Middle frontal gyrus (tissue), 1 donor: ENCODE results near the gene TMEM272.
A peak's percentile ranks its signal among the peaks of the same experiment; 100 is the strongest.

Experiments
- DNase-seq: peaks from one replicate; pipeline ENCODE4 v3.0.0-alpha.2; 2015; ENCODE audit warnings: low spot score; ENCODE audit errors: extremely low spot score

Gene TMEM272, protein sequence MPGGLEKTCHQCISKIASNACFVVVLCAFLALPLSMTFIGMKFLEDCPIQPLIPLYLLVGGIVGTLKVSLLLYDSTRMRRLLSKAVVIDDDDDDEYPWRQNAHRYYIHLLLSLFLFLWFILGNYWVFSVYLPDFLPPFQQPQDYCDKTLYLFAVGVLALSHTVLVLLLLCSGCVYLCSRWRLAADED

DNA sequence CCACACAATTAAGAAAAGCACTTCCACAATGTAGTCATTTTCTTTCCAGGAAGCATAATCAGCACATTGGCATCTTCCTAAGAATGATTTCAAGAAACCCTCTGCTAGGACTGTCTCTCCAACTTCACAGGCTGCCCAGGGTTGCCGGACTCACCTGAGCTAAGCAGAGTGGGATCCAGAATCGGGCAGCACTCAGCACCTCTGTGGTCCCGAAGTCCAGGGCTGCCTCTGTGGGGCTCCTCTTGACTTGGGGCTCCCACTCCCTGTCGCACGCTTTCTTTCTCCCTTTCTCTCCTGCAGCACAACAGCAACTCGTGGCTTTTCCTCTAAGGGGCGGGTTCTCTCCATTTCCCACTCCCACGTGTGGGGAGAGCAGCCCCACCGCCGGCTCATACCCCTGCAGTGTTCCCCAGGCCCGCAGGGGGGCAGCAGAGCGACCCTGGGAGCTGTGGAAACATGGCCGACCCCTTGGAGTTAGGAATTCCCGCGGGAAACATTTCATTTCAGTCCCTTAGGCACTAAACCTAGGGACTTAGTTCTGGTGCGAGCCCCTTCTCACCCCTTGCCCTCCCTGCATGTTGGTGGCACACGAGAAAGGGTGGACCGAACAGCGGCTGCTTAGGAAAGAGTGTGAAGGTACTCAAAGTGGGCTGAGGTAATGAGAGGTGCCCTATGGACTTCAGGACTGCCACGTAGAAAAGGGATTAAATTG is at the start of gene TMEM272:
TMEM272 (minus strand) TSS at position 316 of the 712 bp plus-strand sequence. CDS start 6,647 bp downstream, outside the sequence.
- peak; percentile 48 for DNase-seq

DNA sequence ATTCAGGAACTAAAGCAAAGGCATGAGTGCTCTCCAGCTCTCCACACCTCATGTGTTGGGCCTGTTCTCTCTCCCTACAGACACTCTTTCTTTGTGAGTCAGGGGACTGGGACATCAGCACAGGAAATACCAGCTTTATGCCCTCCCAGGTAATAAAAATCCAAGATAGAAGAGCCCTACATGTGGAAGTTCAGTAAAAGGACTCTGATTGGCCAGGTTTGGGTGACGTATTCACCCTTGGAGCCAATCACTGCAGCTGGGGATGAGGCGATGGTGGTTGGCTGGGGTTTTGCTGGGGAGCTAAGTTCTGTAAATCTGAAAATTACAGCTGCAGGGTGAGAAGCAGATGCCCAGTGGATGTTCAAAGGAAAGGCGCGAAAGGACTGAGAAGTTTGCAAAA is 49.3 kb upstream of the TMEM272 start:
- no peak for DNase-seq

DNA sequence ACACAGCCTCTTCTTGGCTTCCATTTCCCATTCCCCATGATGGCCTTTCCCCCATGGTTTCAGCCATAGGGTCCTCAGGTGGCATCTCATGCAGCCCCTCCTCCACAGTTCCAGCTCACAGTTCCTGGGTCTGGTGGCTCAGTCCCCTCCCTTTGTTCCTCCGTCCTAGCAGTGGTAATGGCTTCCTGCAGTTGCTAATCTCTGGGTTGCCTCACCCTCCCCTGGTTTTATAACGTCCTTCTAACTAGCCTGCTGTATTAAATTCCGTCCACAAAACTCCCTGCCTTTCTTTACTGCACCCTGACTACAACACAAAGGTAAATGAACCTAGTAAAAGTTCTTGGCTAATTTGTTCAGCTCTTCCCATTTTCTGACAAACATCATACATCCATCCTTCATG is 47.7 kb upstream of the TMEM272 start:
- DNase-seq = no peak

DNA sequence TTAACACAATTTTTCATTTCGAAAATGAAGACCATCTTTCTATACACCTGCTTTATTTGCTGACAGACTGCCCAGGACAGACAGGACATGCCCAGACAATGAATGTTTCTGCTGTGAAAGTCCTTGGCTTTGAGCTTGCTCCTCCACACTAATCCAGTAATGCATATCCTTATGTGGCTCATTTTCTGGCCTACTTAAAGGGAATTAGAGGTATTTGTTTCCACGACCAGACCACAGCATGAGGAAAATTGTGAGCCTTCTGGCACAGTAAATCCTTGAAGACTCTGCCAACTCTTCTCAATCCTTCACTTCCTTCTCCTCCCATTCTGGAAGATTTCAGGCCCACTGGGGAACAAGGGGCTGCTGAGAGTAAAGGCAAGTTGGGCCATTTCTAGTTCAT is 42.5 kb upstream of the TMEM272 start:
- DNase-seq = no peak

DNA sequence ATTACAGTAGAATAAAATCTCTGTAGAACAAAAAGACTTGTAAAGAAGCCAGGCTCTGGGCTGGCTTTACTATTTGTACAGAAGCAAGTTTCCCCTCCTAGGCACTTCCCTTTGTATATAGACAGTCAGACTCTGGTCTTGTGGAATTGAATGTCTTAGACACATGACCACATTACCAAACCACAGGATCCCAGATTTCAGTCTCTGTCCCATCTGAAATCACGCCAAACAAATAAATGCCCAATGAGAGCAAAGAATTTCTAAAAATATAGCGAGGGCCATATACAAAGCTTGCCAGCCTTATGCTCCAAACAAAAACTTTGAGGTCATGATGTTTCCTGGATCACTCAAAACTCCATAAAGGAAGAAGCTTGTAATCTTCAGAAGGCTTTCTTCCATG is 40.7 kb upstream of the TMEM272 start:
- DNase-seq = no peak

DNA sequence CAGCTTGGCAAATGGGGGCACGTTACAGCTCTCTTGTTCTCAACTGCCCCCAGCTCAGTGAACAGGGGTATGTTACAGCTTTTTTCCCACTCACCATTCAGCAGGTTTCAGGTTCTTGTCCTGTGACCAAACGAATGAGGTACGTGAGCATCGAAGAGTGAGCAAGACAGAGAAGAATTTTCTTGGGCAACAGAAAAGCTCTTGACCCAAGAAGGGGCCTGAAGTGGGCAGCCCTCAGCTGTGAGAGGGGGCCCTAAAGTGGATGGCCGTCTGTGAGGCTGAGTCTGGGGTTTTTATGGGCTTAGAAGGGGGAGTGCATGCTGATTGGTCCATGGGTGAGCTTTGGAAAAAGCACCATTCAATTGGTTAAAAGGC is 38.2 kb upstream of the TMEM272 start:
- DNase-seq = no peak

DNA sequence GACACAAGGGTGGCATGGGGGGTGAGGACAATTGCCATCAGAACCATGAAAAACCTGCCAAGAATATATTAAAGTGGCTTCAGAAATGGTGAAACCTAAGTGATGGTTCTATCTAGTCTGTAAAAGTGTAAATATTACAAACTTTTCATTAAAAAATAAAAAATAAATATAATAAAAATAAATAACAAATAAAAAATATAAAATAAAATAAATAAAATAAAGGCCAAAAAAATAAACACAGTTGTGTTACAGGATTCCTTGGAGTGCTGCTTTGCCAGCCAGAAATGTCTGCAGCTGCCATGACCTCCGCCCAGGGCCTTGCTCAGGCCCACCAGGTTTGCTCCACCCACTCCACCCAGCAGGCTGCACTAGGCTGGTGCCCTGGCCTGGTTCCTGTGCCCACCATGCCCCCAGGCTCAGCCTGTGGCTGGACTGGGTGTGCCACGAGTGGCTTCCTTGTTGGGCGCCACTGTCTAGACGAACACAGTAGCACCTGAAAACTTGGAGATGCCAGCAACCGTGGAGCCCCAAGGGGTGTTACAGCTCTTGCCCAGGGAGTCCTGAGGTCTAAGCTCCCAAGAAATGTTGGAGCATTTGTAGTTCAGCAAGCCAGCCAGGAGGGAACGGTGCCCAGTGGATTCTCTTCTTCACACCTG is 37.7 kb upstream of the TMEM272 start:
- DNase-seq = no peak

DNA sequence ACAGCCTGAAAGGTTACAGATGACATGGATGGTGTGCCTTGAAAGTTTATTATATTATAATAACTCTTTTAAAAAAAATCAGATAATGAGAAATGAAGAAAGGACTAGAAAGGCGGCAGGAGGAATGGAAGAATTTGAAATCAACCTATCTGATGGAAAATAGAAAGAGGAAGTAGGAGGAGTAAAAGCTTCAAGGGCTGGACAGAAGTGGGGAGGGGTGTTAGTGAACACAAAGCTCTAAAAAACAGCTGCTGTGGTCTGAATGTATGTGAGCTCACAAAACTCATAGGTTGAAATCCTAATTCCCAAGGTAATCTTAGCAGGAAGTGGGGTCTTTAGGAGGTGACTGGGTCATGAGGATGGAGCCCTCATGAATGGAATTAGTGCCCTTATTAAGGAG is 36.3 kb upstream of the TMEM272 start:
- no peak for DNase-seq

DNA sequence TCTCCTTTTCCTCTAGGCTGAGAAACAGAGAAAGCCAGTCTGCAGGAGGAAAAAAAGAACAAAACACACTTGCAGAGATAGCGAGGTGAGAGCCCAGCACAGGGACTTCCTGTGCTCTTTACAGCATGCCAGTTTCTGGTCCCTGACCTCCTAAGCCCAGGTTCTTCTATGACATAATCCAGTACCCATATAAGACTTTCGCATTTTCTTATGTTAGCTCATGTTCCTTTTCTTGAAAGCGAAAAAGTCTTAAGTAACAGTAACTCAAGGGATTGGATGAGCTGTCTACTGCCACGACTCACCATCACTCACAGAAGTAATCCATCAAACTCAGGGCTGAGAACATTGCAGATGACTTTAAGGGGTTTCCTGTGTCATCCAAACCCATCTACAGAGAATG is 34.2 kb upstream of the TMEM272 start:
- no peak for DNase-seq

DNA sequence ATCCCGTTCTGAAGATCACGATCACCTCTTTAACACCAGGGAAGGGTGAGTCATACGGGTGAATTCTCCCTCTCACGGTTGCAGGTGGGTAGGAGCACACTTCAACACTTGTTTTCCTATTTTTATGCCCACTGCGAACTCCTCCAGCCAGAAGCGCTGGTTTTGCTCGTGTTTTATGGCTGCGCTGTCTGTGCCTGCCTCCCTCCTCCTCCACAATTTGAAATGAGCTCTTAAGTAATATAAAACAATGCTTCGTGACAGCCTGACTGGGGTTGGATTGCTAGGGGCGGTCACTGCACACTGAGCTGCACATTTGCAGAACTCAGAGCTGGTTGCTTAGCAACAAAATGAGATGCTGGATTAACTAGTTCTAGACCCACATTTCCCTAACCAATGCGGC is 29.7 kb upstream of the TMEM272 start:
- peak; percentile 11 for DNase-seq

DNA sequence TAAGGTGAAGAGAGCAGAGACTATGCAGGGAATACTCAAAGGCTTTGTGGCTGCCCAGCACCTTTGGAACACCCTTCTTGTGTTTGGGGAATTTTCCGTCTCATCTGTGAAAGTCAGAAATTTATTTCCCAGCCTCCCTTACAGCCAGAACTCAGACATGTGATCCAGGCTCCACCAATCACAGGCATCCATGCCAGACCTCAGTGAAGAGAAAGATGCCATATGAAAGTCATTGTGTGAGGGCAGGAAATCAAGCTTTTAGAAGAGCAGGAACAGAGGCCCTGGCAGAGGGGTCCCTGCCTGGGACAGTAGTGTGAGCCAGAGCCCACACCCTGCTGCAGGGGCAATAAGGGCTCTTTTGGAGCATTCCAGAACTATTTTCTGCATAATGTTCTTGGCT is 28.9 kb upstream of the TMEM272 start:
- DNase-seq = no peak

DNA sequence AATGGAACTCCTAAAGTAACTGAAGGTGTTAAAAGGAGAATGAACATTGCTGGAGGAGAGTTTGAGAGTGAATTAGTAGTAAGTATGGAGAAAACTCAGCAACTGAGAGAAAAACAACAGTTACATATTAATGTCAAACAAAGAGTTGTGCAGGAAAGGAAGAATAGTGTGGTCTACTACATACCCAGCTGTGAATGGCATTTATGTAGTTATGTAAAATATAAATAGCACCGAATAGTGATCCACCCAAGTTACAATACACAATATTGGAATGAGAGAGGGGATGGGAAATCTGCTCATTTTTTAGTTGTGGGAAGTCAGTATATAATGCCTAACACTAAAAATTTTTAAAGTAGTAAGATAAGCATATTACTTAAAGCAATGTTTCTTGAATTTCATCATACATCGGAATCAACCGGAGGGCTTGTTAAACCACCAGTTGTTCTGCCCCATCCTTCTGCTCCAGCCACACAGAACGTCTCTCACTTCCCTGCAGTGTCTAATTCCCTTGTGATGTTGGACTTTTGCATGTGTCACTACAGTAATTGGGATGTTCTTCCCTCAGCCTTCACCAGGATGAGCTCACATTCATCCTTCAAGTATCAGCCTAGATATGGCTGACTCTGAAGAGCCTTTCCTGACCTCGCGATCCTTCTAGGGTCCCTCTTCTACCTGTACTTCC is 28.3 kb upstream of the TMEM272 start:
- DNase-seq = no peak

DNA sequence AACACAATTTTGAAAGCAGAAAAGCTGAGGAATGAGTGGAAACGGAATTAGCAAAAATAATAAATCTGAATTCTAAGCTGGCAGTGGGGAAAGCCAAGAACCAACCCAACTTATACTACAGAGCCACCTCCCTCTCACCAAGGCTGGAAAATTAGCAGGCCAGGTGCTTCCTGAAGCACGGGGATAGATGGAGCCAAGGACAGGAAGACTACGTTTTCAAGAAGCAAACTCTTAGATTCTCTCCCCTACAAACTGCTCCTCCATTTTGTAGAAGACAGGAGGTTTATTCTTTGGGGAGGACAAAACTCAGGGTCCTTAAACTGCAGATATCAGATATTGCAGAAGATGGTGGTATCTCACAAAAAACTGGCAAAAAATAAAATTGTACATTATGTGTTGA is 25.6 kb upstream of the TMEM272 start:
- DNase-seq = no peak

DNA sequence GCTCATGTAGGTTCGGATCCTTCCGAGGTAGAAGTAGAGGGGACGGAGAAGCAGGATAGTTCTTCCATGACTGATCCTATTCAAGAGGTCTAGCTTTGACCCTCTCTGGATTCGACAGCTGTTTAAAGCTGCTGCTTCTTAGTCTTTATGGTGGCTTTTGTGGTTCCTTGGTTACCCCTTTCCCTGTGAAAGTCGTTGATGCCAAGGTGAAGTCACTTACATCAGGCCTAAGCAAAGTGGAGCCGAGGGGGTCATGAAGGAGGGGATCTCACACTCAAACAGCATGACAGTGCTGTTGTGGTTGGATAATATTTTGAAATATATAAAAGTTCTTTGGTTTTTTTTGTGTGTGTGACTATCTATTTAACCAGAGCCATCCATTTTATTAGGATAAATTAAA is 24.9 kb upstream of the TMEM272 start:
- no peak for DNase-seq

DNA sequence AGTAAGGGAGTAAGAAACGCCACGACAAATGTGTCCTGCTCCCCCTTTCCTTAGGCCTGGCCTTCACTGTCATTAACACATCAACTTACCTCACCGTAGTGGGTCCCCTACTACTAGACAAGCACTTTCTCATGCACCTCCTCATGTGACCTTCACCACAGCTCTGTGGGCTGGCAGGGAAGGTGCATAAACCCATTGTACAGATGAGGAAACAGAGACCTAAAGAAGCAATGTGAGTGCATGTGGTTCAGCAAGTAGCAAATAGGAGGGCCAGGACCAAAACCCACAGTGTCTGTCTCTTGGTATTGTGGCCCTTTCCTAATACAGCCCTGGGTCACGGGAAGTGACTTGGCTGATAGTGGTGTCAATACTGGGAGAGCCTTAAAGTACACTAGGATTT is 22.1 kb upstream of the TMEM272 start:
- DNase-seq = no peak

DNA sequence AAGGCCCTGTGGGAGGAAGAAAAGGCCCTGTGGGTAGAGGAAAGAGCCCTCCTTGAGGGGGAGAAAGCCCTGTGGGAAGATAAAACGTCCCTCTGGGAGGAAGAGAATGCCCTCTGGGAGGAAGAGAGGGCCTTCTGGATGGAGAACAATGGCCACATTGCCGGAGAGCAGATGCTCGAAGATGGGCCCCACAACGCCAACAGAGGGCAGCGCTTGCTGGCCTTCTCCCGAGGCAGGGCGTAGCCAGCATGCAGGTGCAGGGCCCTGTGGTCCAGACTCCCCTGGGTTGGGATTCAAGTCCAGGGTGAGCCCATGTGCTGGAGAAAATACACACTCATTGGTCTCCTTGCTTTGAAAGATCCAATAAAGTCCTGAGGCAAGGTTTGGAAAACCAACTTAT is 20.9 kb upstream of the TMEM272 start:
- no peak for DNase-seq

DNA sequence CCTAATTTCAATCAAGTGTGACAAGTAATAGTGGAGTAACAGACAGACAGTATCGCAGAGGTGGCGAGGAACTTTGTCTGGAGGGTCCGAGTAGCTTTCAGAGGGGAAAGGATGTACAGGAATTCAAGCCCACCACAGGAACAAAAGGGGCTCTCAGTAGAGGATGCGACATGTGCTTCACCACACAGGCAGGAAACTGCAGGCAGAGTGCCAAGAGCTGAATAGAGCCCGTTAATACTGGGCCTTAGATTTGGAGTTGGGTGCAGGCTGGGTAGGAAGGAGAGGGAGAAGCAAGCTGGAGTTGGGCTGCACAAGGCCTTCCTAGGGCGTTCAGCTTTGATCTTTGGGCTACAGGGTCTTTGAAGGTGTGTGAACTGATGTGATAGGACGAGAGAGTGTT is 18.0 kb upstream of the TMEM272 start:
- no peak for DNase-seq

DNA sequence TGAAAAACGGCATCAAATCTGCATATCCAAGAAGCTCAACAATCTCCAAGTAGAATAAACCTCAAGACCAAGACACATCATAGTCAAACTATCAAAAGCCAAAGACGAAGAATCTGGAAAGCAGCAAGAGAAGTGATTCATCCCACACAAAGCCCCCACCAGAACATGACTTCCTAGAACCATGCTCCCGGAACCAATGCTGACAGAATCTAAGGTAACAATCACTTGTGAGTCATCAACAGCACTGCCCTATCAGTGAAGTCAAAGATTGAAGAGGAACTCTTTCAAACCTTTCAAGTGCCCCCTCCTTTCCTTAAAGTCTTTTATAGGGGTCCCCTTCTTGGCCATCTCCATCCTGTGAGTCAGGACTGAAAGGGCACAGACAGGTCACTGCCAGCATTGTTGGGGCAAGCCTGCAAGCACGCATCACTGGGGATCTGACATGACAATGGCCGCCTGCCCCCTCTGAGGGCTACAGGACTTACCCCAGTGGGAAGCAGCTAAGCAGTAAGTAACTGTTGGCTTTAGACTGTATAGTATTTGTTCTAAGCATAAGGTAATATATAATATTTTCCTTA is 16.8 kb upstream of the TMEM272 start, which contains the start of gene CCDC70:
CCDC70 (plus strand) TSS at position 247 of the 578 bp plus-strand sequence. CDS start 3,443 bp downstream, outside the sequence.
- no peak for DNase-seq

DNA sequence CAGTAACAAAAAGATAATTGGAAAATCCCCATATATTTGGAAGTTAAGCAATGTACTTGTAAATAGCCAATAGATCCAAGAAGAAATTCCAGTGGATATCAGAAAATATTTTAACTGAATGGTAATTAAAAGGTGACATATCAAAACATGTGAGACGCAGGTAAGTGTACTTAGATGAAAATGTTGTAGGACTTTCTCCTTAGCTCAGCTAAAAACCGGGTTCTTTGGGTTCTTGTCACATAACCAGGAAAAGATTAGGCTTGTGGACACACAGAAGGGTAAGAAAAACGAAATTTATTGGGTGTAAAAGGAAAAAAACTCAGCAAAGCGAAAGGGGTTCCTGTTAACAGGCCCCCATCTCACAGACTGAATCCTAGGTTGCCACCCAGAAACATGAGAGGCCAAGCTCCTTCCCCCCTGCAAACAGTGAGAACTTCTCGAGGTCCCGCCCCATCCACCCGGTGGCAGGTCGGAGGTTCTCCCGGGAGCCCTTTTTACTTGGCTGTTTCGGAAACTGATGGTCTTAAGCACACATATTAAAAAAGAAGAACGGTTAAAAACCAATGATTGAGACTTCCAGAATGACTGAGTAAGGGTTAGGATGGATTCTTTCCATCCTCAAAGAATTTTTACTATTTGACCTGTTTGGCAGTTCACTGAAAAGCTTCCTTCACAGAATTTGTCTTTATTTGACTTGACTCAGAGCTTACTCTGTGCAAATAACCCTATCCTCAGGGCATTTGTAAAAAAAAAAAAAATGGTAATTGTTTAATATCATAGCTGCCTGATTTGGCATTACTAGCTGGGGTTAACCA is 13.7 kb upstream of the TMEM272 start:
- no peak for DNase-seq

DNA sequence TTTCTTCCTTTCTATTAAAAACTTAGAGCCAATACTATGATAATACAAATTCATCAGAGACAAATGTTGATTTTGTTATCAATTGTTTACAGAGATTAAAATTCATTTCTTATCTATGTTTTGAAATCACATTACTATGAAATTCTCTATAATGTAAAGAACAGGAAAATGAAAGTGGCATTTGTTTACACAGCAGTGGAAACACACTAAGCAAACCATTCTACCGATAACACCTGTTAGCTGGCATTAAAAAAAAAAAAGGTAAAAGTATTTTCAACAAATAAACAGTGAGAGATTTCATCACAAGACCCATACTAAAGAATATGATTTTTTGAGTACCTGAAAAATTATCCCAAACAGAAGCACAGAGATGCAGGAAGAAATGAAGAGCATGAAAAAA is 12.0 kb upstream of the TMEM272 start:
- no peak for DNase-seq
